Mammary epithelial cell (primary cell): ENCODE measurements around the gene MTREX.

Source experiments
- EZH2 ChIP-seq: IDR thresholded peaks from 2 replicates; pipeline ENCODE4 v1.6.1; 2012; ENCODE audit warnings: low read length, inconsistent platforms, borderline replicate concordance
- TF ChIP-seq, protein P1 (sequence below), 2 donors: IDR thresholded peaks in 1 of 2; conservative IDR thresholded peaks in 1 of 2; 2 replicates each; pipeline ENCODE4 v1.5.1; 2011 to 2012; ENCODE audit warnings: inconsistent platforms in 2 of 2, low read length in 2 of 2, mild to moderate bottlenecking in 2 of 2, control low read depth in 1 of 2, low read depth in 1 of 2; ENCODE audit not compliant: insufficient read depth in 1 of 2; ENCODE audit errors: extremely low read depth in 1 of 2

DNA sequence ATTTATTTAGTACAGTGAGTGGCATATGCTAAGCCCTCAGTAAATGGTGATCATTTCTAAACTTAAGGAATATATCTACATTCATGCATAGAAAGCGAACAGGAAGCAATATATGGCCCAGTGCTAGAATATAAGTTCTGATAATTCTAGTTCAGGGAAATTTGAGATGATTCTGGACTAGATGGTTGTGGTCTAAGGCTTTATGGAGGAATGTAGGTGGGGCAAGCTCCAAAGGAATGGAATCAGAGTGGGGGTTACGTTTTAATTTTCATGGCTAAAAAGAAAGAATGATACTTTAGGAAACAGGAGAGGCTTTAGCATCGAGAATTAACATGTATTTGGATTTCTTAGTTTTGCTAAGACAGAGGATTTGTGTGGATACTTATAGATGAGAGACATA lies 56.1 kb downstream of the MTREX start:
- TF ChIP-seq, protein P1, sequence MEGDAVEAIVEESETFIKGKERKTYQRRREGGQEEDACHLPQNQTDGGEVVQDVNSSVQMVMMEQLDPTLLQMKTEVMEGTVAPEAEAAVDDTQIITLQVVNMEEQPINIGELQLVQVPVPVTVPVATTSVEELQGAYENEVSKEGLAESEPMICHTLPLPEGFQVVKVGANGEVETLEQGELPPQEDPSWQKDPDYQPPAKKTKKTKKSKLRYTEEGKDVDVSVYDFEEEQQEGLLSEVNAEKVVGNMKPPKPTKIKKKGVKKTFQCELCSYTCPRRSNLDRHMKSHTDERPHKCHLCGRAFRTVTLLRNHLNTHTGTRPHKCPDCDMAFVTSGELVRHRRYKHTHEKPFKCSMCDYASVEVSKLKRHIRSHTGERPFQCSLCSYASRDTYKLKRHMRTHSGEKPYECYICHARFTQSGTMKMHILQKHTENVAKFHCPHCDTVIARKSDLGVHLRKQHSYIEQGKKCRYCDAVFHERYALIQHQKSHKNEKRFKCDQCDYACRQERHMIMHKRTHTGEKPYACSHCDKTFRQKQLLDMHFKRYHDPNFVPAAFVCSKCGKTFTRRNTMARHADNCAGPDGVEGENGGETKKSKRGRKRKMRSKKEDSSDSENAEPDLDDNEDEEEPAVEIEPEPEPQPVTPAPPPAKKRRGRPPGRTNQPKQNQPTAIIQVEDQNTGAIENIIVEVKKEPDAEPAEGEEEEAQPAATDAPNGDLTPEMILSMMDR (conservative IDR thresholded peaks at IDR 0.05 in 1 of 2, IDR thresholded peaks at IDR 0.05 in 1 of 2; ENCODE audit: extremely low read depth in 1 of 2, insufficient read depth in 1 of 2, low read depth in 1 of 2, low read length in 2 of 2): no peak
- no peak for TF ChIP-seq EZH2
